ENCODE data around the gene BRK1.
"Not testable (repeated sequence)": the region's sequence is repeated elsewhere in the genome, so short reads cannot be mapped to it uniquely, and the experiment has no call there.

Gene BRK1

GRCh38 chr3:10145685-10146084, 30.2 kb downstream of the BRK1 start:
- DNase-seq: no peak

GRCh38 chr3:10149226-10149625, 33.8 kb downstream of the BRK1 start:
- DNase-seq: no peak

- no peak for DNase-seq
These were observed 35.5 kb downstream of the BRK1 start for GRCh38 chr3:10150987-10151386.

- no peak for DNase-seq
These were observed 39.1 kb downstream of the BRK1 start for GRCh38 chr3:10154335-10155122.

GRCh38 chr3:10155123-10155472, 39.6 kb downstream of the BRK1 start:
- DNase-seq: no peak

GRCh38 chr3:10155658-10156057, 40.2 kb downstream of the BRK1 start:
- no peak for DNase-seq

GRCh38 chr3:10157031-10157430, 41.6 kb downstream of the BRK1 start:
- no peak for DNase-seq

- not testable (repeated sequence) for DNase-seq
These were observed 43.1 kb downstream of the BRK1 start for GRCh38 chr3:10158555-10158954.

- DNase-seq: peak; percentile 86
These were observed 44.9 kb downstream of the BRK1 start for GRCh38 chr3:10160346-10160745.

- no peak for DNase-seq
These were observed 45.5 kb downstream of the BRK1 start for GRCh38 chr3:10160925-10161324.

- DNase-seq: no peak
These were observed 46.7 kb downstream of the BRK1 start for GRCh38 chr3:10162185-10162584.

- DNase-seq: not testable (repeated sequence)
These were observed 48.7 kb downstream of the BRK1 start for GRCh38 chr3:10164201-10164545.

- peak; percentile 41 for DNase-seq
These were observed 49.3 kb downstream of the BRK1 start, which contains the start of gene IRAK2 for GRCh38 chr3:10164546-10165393. TSS of gene IRAK2 (plus strand) at chr3:10164919. CDS start at chr3:10164955, 36 bp downstream.

- no peak for DNase-seq
These were observed 50.7 kb downstream of the BRK1 start for GRCh38 chr3:10166213-10166604.

- DNase-seq: no peak
These were observed 53.6 kb downstream of the BRK1 start for GRCh38 chr3:10169000-10169496.

- DNase-seq: no peak
These were observed 55.5 kb downstream of the BRK1 start for GRCh38 chr3:10170915-10171478.

- DNase-seq: peak; percentile 15
These were observed 57.8 kb downstream of the BRK1 start for GRCh38 chr3:10173095-10173925.

- peak; percentile 70 for DNase-seq
These were observed 58.5 kb downstream of the BRK1 start for GRCh38 chr3:10173926-10174435.

GRCh38 chr3:10175334-10175733, 59.9 kb downstream of the BRK1 start:
- DNase-seq: not testable (repeated sequence)

GRCh38 chr3:10176150-10176549, 60.7 kb downstream of the BRK1 start:
- DNase-seq: not testable (repeated sequence)
